Kidney glomerular epithelial cell (primary cell): ENCODE results near the gene LRRK1.

Experiments
- DNase-seq: peaks from one replicate; lab custom pipeline; 2025; lab: John Stamatoyannopoulos, UW

The LRRK1 gene

DNA sequence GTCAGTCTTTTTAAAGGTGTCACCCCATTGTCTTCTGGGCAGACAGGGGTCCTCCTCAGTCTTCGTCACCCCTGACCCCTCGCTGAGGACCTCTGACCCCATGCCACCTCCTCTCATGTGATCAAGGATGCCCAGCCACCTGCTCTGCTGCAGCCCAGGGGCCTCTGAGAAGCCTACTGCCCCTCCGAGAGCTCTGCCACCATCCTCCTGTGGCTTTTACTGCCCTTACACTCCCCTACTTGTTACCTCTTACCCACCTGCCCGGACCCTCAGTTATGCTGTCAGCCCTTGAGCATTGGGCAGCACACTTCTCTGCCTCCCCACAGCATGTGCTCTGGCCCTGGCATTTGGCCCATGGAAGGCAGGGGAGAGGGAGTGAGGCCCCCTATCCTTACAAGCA lies 123.2 kb downstream of the LRRK1 start:
- DNase-seq = no peak

DNA sequence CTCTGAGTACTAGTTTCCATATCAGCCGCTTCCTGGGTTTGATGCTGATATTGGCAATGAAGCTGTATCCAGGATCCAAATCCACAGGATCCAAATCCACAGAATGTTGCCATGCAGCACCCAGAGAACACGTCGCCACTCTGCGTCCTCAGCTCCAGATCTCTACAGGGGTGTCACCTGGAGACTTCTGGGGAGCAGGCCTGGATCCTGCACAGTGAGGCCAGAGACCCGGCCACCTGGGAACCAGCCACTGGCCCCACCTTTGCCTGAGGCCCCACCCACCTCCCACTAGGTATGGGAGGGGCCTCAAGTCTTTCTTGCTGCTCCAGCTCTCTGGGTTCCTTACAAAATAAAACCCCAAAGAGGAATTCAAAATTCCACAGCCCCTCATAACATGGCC lies 123.9 kb downstream of the LRRK1 start:
- no peak for DNase-seq

DNA sequence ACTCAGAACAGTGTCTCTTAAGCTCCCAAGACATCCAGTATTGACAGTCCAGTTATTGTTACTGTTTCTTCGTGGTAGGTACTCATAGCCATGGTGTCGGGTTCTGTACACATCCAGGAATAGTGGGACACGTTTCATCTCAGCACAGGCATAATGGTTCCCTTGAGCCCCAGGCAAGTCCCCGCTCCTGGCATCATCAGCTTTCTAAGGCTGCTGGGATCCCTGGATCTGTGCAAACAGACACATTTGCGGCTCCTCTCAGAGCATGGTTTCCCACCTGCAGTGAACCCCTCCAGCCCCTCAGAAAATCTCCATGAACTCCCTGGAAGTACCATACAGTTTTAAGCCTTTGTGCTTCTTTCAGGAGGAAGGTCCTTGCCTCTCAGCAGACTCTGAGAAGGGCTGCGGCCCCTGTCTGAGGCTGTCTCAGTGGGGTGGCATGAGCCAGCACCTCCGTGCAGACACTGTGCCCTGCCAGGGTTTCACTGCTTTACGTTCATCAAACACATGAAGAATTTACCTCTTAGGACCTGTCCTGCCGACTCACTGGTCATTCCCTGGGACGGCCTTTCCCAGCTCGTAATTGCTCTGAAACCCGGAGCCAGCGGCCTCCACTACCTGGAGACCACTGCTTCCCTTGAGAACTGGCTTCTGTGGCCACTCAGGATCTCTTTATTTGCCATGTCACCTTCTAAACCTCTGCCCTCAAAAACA lies 124.9 kb downstream of the LRRK1 start:
- DNase-seq = no peak

DNA sequence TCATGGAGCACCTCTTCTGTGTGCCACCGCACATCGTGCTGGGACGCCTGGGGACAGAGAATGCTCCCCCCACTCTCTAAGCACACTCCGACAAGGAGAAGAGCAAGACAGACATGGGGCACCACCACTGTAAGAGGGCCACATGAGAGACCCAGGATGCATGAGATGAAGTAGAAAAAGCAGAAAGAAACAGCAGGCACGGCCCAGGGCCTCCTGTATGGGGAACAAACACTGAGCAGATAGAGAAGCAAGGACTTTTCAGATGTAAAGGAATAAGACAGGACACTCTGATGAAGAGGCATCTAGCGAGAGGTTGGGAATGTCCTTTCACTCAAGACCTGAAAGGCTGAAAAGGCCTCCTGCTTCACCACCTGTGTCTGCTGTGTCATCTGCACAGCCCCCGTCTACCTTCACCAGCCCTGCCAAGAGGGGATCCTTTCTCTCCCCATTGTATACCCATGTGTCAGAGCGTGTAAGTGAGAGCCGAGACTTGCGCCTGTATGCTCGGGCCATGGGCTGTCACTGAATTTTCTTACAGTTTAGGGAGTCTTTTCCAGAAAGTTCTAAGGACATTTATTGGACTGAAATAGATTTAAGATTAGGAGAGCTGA lies 125.6 kb downstream of the LRRK1 start:
- no peak for DNase-seq

DNA sequence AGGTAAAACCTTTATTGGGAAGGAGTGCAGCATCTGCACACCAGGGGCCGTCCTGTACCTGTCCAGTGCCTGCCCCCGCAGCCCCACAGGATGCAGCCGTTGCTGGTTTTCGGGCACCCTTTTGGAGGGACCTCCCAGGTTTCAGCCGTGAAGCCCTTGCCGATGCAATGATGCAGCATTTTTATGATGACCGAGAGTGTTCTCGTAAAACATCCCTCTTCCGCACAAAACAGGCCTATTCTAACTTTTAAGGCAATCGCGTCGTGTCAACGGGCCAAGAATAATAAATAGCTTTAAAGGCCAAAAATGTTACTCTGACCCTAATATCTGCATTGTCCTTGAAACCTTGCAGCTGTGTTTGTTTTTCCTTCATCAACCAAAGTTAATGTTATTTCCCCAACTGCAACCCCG lies 126.1 kb downstream of the LRRK1 start:
- DNase-seq = no peak

DNA sequence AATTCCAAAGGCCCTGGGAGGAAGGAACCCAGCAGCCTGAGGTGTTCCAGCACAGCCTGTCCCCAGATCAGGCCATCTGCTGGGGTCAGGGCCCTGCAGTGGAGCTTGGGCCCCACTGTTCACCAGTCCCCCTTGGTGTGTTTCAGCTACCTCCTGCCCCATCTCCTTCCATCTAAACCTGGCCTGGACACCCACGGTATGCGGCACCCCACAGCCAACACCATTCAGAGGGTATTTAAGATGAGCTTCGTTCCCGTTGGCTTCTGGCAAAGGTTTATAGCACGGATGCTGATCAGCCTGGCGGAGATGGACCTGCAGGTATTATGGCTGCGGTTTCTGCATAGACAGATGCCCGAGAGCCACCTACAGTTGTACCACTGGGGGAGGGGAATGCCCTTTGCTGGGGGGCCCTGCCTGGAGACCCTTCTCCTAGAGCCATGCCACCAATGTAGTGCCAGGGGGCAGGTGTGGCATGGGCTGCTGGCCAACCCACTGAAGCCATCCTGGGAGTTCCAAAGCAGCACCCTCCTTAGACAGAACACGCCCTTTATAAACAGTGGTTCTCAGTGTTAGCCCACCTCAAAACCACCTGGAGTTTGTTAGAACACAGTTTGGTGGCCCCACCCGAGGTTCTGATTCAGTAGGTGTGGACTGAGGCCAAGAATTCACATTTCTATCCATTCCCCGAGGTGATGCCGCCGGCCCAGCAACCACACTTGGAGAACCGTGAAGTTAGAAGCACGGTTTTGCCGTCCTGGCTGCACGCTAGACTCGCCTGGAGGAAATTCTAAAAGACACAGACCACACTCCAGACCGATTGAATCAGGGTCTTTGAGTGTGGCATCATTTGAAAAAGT lies 126.9 kb downstream of the LRRK1 start:
- DNase-seq = no peak

DNA sequence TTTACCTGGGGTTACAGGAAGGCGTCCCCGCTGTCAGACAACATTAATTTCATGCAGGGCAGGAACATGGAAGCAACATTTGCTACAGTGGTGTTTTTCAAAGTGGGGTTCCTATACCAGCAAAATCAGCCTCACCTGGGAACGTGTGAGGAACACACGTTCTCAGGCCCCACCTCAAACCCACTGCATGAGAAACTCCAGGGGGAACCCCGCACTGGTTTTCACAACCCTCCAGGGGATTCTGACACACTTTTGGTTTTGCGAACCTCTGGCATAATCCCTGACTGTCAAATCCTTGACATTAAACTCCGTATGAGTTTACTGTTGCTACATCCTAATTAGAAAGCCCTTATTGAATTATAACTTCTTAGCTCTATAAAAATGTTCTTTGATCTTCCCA lies 127.7 kb downstream of the LRRK1 start:
- DNase-seq = no peak

DNA sequence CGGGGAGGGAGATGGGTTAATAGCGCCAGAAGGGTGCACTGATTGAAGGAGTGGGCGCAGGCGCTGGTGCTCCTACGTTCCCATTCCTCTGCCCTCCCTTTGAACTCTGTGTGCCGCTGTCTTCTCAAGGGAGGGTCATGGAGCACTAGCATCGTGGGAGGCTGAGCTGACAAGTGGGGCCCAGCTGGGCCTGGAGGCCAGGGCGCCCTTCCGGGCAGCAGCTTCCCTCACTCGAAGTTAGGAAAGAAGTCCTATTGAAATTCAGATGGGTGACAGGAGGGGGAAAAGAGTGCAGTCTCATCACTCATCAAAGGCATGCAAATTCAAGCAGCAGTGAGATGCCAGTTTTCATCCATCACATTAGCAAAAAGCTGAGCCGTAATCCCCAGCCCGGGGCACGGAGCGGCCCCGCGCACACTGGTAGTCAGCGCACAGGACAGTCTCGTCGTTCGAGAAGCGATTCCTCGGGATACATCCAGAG lies 128.2 kb downstream of the LRRK1 start:
- DNase-seq = no peak

DNA sequence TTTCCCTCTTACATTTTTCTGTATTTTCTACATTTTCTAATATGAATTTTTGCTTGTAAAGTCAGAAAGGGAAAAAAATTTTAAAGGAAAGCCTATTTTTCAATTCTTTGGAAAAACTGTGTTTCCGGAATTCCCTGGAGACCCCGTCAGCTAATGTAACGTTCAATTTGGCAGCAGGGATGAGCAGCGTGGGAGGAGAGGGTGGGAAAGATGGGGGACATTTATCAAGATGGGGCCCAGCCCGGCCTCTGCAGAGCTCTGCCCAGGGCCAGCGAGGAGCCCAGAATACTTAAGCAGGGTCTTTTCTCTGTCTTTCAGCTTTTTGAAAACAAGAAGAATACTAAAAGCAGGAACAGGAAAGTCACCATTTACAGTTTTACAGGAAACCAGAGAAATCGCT lies 129.0 kb downstream of the LRRK1 start:
- DNase-seq = no peak

DNA sequence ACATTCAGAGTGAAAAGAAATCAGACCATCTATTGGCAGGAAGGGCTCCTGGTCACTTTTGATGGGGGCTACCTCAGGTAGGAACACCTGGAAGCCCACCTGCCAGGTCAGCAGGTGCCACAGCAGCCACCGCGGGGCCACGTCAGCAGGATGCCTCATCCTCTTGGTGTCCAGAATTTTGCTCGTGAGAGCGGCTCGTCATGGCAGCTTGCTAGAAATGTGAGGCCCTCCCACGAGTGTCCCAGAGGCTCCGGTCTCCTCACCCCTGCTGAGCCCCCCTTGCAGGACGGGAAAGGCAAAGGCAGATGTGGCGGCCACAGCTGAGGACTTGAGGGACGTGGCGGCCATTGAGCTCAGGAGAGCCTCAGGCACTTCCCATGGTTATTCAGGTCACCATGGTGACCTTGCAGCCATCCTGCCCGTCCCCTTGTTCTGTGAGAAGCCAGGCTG lies 129.4 kb downstream of the LRRK1 start:
- DNase-seq = no peak

DNA sequence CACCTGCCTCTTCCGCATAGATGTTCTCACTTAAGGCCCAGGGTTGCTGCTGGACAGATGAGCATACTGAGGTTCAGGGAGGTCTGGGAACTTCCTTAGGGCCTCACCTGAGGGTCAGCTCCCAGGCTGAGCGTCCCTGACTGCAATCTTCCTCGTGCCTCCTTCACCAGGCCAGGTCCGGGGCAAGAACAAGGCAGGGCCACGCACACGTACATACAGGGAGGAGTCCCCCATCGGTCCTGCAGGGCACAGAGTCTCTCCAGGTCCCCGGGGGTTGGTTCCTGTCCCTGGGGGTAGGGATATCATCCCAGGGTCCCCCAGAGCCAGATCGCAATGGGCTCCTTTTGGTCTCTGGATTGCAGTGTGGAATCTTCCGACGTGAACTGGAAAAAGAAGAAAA lies 130.1 kb downstream of the LRRK1 start:
- DNase-seq = no peak

DNA sequence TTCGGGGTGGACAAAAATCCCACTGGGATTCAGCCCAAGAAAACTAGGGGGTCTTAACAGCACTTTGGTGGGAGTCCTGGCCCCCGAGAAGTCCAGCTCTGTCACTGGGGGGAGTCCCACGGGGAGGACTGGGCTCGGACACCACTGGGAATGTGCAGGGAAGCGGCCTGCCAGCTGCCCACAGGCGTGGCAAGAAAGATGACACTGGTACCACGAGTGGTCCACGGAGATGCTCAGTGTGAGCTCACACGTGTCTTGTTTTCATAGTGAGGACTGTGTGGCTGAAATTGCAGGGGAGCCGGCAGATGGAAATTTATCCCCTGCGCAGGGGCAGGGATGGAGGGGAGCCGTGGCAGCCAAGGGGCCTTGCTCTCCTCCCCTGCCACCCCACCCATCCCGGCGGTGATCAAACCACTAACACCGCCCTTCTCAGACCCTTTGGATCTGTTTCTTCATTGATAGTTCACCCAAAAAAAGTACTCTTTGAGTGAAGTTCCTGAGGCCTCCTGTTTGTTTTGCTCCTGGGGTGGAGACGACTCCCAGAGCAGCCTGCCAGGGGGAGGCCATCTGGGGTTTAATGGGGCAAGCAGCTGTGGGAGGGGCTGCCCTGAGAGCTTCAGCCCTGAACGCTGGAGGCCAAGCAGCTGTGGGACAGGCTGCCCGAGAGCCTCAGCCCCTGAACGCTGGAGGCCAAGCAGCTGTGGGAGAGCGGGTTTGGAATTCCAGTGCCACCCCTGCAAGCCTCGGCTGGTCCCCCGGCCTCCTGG lies 130.9 kb downstream of the LRRK1 start:
- DNase-seq = no peak

DNA sequence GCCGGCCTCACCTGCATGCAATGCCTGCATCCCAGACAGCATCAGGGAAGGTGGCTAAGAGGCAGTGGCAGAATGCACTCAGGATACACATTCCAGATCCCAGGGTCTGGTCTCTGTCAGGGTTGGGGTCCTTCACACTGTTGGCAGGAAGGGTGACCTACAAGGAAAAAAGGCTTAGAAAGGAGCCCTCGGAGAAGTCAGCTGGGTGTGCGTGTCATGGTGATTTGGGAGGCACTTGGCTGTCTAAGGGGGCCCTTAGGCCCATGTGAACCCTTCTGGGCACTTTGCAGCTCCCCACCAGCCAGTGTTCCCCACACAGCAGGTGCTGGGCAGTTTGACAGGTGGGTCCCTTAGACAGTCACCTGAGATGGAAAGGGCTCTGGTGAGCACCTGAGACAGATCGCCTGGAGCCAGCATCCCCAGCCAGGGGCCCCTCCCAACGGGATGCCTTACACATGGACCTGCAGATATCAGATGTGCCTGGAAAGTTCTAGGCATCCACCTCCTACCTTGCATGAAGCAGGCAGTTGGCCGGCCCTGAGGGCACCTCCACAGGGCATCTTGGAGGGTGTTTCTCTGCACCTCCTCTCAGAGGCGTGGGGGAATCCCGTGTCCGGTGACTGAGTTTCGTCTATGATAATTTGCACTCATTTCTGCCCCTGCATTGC lies 131.6 kb downstream of the LRRK1 start:
- DNase-seq = no peak

DNA sequence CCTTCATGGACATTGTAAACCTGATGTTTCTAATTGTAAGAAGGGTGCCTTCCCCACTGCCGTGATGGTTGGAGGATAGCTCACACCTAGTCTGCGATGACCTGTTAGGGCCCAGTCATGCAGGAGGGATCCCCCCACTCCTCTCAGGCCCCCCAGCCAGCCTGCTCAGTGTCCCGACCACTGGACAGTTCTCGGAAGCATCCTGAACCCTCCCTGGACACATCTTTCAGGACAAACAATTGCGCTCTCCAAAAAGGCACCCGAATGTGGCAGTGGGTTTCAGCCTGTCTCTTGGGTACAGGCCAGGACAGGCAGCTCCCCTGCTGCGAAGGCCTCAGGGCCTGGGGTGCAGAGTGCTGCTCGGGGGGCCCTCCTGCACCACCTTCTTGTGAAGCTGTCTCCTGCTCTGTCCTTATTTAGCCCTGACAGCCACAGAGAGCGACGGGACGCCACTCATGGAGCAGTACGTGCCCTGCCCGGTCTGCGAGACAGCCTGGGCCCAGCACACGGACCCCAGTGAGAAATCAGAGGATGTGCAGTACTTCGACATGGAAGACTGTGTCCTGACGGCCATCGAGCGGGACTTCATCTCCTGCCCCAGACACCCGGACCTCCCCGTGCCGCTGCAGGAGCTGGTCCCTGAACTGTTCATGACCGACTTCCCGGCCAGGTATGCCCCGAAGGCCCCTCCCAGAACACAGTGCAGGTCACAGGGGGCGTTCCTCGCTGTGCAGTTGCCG lies 132.3 kb downstream of the LRRK1 start:
- no peak for DNase-seq

DNA sequence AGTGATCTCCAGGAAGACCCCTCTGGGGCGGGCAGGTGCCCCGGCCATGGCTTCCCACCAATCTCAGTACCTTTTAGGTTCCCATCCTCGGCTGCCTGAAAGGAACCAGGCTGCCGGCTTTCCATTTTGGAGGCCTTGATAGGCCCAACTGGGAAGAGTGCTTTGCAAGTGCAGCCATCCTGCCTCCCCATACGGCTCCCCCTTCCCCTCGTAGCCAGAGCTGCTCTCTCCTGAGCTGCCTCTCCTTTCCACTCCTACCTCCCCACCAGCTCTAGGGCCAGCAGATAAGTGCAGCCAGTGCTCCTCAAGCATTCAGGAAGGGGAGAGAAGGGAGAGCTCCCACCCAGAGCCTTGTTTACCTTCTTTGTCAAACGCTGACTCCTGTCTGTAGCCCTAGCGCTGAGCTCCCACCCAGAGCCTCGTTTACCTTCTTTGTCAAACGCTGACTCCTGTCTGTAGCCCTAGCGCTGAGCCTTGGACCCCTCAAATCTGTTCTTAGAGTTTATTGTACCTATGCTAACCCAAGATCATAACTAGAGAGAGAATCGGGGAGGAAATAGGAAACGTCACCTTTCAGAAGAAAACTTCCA lies 133.0 kb downstream of the LRRK1 start:
- DNase-seq = no peak

DNA sequence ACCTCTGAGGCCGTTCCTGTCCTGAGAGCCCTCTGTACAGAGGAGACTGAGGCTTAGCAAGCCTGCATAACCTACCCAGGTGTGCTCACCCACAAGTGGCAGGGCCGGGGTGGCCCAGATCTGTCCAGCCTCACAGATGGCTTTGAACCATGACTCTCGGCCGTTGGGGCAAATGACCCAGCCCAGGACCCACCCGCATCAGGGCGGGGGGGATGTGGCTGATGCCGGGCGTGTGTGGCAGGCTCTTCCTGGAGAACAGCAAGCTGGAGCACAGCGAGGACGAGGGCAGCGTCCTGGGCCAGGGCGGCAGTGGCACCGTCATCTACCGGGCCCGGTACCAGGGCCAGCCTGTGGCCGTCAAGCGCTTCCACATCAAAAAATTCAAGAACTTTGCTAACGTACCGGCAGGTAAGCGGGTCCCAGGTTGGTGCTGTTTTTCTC lies 133.5 kb downstream of the LRRK1 start:
- DNase-seq = no peak

DNA sequence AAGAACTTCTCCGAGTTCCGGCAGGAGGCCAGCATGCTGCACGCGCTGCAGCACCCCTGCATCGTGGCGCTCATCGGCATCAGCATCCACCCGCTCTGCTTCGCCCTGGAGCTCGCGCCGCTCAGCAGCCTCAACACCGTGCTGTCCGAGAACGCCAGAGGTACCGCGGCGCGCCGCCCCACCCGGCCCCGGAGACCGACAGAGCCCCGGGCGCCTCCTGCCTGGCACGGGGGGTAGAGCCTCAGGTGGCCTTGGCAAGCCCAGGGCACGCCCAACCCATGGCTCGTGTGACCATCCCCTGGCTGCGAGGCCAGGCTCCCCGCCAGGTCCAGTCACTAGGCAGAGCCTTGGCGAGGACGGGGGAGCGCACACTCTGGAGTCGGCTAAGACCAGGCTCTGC lies 134.1 kb downstream of the LRRK1 start:
- DNase-seq = no peak

DNA sequence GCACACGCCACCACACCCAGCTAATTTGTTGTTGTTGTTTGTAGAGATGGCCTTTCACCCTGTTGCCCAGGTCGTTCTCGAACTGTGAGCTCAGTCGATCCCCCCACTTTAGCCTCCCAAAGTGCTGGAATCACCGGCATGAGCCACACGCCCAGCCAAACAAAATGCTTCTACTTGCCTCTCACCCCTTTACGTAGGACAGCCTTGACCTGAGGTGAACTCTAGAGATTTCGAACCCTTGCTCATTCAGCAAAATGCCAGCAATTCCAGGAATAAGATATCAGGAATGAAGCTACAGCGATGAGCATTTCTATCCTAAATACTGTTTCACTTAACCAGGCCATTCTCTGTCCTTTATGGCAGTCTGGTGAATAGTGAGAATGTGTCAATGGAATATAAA lies 135.0 kb downstream of the LRRK1 start:
- no peak for DNase-seq

DNA sequence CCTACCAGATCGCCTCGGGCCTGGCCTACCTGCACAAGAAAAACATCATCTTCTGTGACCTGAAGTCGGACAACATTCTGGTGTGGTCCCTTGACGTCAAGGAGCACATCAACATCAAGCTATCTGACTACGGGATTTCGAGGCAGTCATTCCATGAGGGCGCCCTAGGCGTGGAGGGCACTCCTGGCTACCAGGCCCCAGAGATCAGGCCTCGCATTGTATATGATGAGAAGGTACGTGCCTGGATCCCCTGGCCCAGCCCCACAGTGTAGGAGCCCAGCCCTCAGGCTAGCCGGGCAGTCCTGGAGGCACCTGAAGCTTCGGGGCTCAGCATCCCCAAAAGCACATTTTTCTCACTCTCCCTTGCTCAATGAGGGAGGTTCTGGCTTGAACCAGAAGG lies 135.8 kb downstream of the LRRK1 start:
- no peak for DNase-seq

DNA sequence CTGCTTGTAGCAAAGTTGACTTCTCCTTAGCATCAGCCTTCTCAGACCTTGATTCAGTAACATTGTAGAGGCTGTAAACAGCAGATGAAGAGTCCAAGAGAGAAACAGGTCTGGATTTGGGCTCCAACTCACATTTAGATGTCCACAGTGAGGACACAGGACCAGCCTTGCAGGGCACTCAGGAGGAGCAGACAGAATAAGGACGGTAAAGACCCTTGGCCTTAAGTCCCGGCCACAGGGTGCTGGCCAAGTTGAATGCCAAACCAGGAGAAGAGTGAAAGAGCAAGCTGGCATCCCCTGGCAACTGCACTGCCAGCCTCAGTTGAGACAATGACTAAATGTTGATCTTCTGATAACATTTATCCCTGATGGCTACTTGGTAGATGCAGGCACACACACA lies 136.3 kb downstream of the LRRK1 start:
- no peak for DNase-seq
